K562 (cell line): ENCODE data around the gene CCDC47. TPM values are rescaled to one million over a fixed set of nuclear protein-coding genes. Genes with fewer than 3 reads are reported as not detected.

ENCODE experiments used
- ATAC-seq: fragments of 200-7000 bp; cut with Tn5 transposase; 3 replicates; pipeline ENCODE4 v1.9.1; 2020; ENCODE audit warnings: moderate library complexity
- BruUV-seq: library from RNA; stranded (reverse); fragments of 400-500 nt; replicated peaks from 2 replicates; lab custom pipeline; 2021; lab: Mats Ljungman, UMichigan
- CTCF ChIA-PET: fragments of 300-600 bp; formaldehyde crosslinking; extraction: SDS; loops from one replicate; lab custom pipeline; 2021; ENCODE audit warnings: low intra/inter-chr PET ratio; lab: Yijun Ruan, JAX
- POLR2A ChIA-PET: fragments of 300-600, 350-650 bp; sonication (Branson Sonifier 250); formaldehyde crosslinking; extraction: SDS; loops from one replicate; lab custom pipeline; 2021; ENCODE audit warnings: antibody characterized with exemption, inconsistent platforms; lab: Yijun Ruan, JAX
- DNase-seq, 4 experiments: peaks; one replicate each; pipeline versions ENCODE4 v3.0.0 to v3.0.0-alpha.2; 2011 to 2018; ENCODE audit warnings: low spot score in 3 of 4, mixed read lengths in 3 of 4; ENCODE audit errors: extremely low read depth in 1 of 4
- FAIRE-seq: peaks from 2 replicates; lab custom pipeline; 2011; peaks lifted over from hg19 to GRCh38; lab: Jason Lieb, UNC
- H2AFZ ChIP-seq: 2 replicates; pipeline ENCODE4 v1.6.0; 2011; ENCODE audit warnings: low read depth, low read length, control low read depth, inconsistent platforms
- H3K27ac ChIP-seq: fragments of 200-600 bp; 3 replicates; pipeline ENCODE4 v1.8.0; 2011; ENCODE audit warnings: low read depth, mild to moderate bottlenecking, control low read depth, inconsistent platforms, low read length, moderate library complexity, mixed read lengths; ENCODE audit errors: extremely low read depth
- H3K27me3 ChIP-seq, 2 experiments: fragments of 300-600 bp in 1 of 2; 2 replicates in 1 of 2; 3 replicates in 1 of 2; pipeline versions ENCODE4 v1.6.0 to v1.8.0; 2011; ENCODE audit warnings: inconsistent platforms in 2 of 2, low read length in 2 of 2, mild to moderate bottlenecking in 1 of 2, mixed read lengths in 1 of 2, moderate library complexity in 1 of 2; ENCODE audit not compliant: control insufficient read depth in 2 of 2, insufficient read depth in 2 of 2
- H3K36me3 ChIP-seq: fragments of 300-600 bp; 3 replicates; pipeline ENCODE4 v1.8.0; 2011; ENCODE audit warnings: mild to moderate bottlenecking, low read length, inconsistent platforms; ENCODE audit not compliant: control insufficient read depth, insufficient read depth
- H3K4me1 ChIP-seq, 2 experiments: fragments of 200-600 bp in 1 of 2; replicated peaks in 1 of 2; 2 replicates in 1 of 2; 3 replicates in 1 of 2; pipeline versions ENCODE4 v1.5.1 to v1.8.0; 2011; ENCODE audit warnings: inconsistent platforms in 2 of 2, low read length in 2 of 2, mild to moderate bottlenecking in 1 of 2, mixed read lengths in 1 of 2, moderate library complexity in 1 of 2; ENCODE audit not compliant: control insufficient read depth in 2 of 2, insufficient read depth in 2 of 2
- H3K4me2 ChIP-seq: 2 replicates; pipeline ENCODE4 v1.6.1; 2011; ENCODE audit warnings: low read length, control low read depth, inconsistent platforms, mixed read lengths; ENCODE audit not compliant: insufficient read depth
- H3K4me3 ChIP-seq: fragments of 200-600 bp; sonication (generic), shearing (Covaris generic); 2 replicates; pipeline ENCODE4 v1.5.1; 2016; ENCODE audit warnings: control low read depth, inconsistent platforms
- H3K79me2 ChIP-seq: fragments of 200-600 bp; 3 replicates; pipeline ENCODE4 v1.8.0; 2011; ENCODE audit warnings: low read length, inconsistent platforms; ENCODE audit not compliant: control insufficient read depth, insufficient read depth
- H3K9ac ChIP-seq, 2 experiments: 2 replicates each; pipeline versions ENCODE4 v1.6.0 to v1.6.1; 2011; ENCODE audit warnings: low read depth in 2 of 2, low read length in 2 of 2, control low read depth in 1 of 2, inconsistent platforms in 1 of 2, mild to moderate bottlenecking in 1 of 2, mixed read lengths in 1 of 2; ENCODE audit not compliant: insufficient read depth in 1 of 2
- H3K9me1 ChIP-seq: one replicate; pipeline ENCODE4 v1.6.0; 2011; ENCODE audit warnings: inconsistent platforms, mild to moderate bottlenecking, low read length, moderate library complexity; ENCODE audit not compliant: control insufficient read depth, insufficient read depth
- H3K9me3 ChIP-seq: replicated peaks from 2 replicates; pipeline ENCODE4 v1.5.1; 2011; ENCODE audit warnings: low read depth, low read length, inconsistent platforms; ENCODE audit not compliant: control insufficient read depth, insufficient read depth
- H4K20me1 ChIP-seq: replicated peaks from 2 replicates; pipeline ENCODE4 v1.6.1; 2011; ENCODE audit warnings: low read length, inconsistent platforms, mixed read lengths; ENCODE audit not compliant: control insufficient read depth, insufficient read depth
- CBFA2T3 ChIP-seq: fragments of 450-650 bp; IDR thresholded peaks from 2 replicates; pipeline ENCODE4 v1.6.1; 2017
- ERF ChIP-seq: fragments of 450-650 bp; formaldehyde crosslinking; IDR thresholded peaks from 2 replicates; pipeline ENCODE4 v1.4.0; 2020; ENCODE audit warnings: mild to moderate bottlenecking, mixed read lengths
- FOSL1 ChIP-seq: fragments of 200-800 bp; sonication (Bioruptor generic); conservative IDR thresholded peaks from 2 replicates; pipeline ENCODE4 v1.6.1; 2016; ENCODE audit warnings: missing genetic modification characterization, missing compliant biosample characterization
- FOXA1 ChIP-seq: fragments of 450-650 bp; IDR thresholded peaks from 2 replicates; pipeline ENCODE4 v1.6.1; 2016; ENCODE audit warnings: mild to moderate bottlenecking, borderline replicate concordance
- HDAC2 ChIP-seq: fragments of 450-650 bp; IDR thresholded peaks from 2 replicates; pipeline ENCODE4 v1.6.1; 2016; ENCODE audit warnings: mild to moderate bottlenecking
- KDM1A ChIP-seq, 2 experiments: fragments of 450-650 bp; IDR thresholded peaks; 2 replicates each; pipeline ENCODE4 v1.6.1; 2016; ENCODE audit warnings: mild to moderate bottlenecking in 2 of 2
- NFIC ChIP-seq: fragments of 450-650 bp; IDR thresholded peaks from 2 replicates; pipeline ENCODE4 v1.6.1; 2017; ENCODE audit warnings: mild to moderate bottlenecking, inconsistent platforms
- RBM25 ChIP-seq: fragments of 200-400 bp; formaldehyde crosslinking; IDR thresholded peaks from 2 replicates; pipeline ENCODE4 v1.6.1; 2018; ENCODE audit warnings: low read length, low read depth, moderate library complexity; ENCODE audit not compliant: severe bottlenecking
- RCOR1 ChIP-seq, 2 experiments: IDR thresholded peaks; 2 replicates each; pipeline ENCODE4 v1.6.1; 2012; ENCODE audit warnings: low read depth in 2 of 2, low read length in 2 of 2, borderline replicate concordance in 1 of 2, improper control_type of control experiment in 1 of 2
- SMAD1 ChIP-seq: fragments of 150-350 bp; IDR thresholded peaks from 2 replicates; pipeline ENCODE4 v1.6.1; 2014; ENCODE audit warnings: low read length, low read depth; ENCODE audit not compliant: partially characterized antibody
- TAF1 ChIP-seq: IDR thresholded peaks from 2 replicates; pipeline ENCODE4 v1.6.1; 2011; ENCODE audit warnings: mild to moderate bottlenecking, low read length, moderate library complexity; ENCODE audit not compliant: insufficient read depth, control insufficient read depth, severe bottlenecking; ENCODE audit errors: extremely low read depth
- TCFL5 ChIP-seq: fragments of 250-450 bp; sonication (Bioruptor Pico); conservative IDR thresholded peaks from 2 replicates; pipeline ENCODE4 v1.6.1; 2021; ENCODE audit warnings: mild to moderate bottlenecking, moderate library complexity, matching md5 sums
- ZNF41 ChIP-seq: fragments of 250-450 bp; sonication (Bioruptor Pico); conservative IDR thresholded peaks from 2 replicates; pipeline ENCODE4 v1.4.0; 2020; ENCODE audit warnings: mild to moderate bottlenecking
- ZNF561 ChIP-seq: fragments of 450-650 bp; formaldehyde crosslinking; conservative IDR thresholded peaks from 2 replicates; pipeline ENCODE4 v1.4.0; 2020; ENCODE audit warnings: mild to moderate bottlenecking, moderate library complexity
- ZNF644 ChIP-seq: fragments of 200-800 bp; sonication (Bioruptor generic); IDR thresholded peaks from 2 replicates; pipeline ENCODE4 v1.6.1; 2016; ENCODE audit warnings: low read depth, missing genetic modification characterization, missing compliant biosample characterization
- WGBS: fragments of 100-300 bp; shearing (Covaris generic); methylation state at CpG from one replicate; pipeline ENCODE4 v1.1.6; 2016; ENCODE audit warnings: low coverage, mixed read lengths; ENCODE audit not compliant: insufficient coverage; ENCODE audit errors: missing lambda C conversion rate; 5-methylcytosine and 5-hydroxymethylcytosine counted together
- in situ Hi-C: fragments of 300-500 bp; cut with MboI; formaldehyde crosslinking; loops from 4 replicates; pipeline ENCODE4 v1.15.0; 2018; ENCODE audit warnings: inconsistent platforms, mixed read lengths
- intact Hi-C: fragments of 100-400 bp; cut with micrococcal nuclease; formaldehyde crosslinking; loops from 2 replicates; pipeline ENCODE4 v1.14.2; 2022
- polyA plus RNA-seq, 8 experiments: library from polyadenylated mRNA; depleted of rRNA in 4 of 8; stranded (reverse) in 5 of 8; unstranded in 3 of 8; fragments of >200 nt; fragmentation: Nextera tagmentation in 2 of 8; fragmentation: Illumina TruSeq in 1 of 8; extraction: Ambion mirVana in 2 of 8; extraction: Trizol in 1 of 8; gene quantifications; 2 replicates each; pipeline versions ENCODE4 v1.2.1 to v1.2.3, GENCODE V29; 2011 to 2014; ENCODE audit warnings: inconsistent platforms in 1 of 8, missing spikeins in 1 of 8
- total RNA-seq, 7 experiments: library from RNA; depleted of rRNA in 6 of 7; stranded (reverse); fragments of >200 nt in 6 of 7; fragmentation: Illumina TruSeq in 2 of 7; extraction: Trizol in 2 of 7; gene quantifications; 2 replicates each; pipeline versions ENCODE4 v1.2.1 to v1.2.3, GENCODE V29; 2011 to 2021; ENCODE audit warnings: low replicate concordance in 1 of 7
- TF ChIP-seq, protein P1 (sequence below): sonication (generic); IDR thresholded peaks from 2 replicates; pipeline ENCODE4 v1.6.1; 2016
- TF ChIP-seq, protein P2 (sequence below): sonication (generic); formaldehyde crosslinking; IDR thresholded peaks from 2 replicates; pipeline ENCODE4 v1.8.0; 2023; ENCODE audit warnings: mild to moderate bottlenecking, missing genetic modification reagents

Gene CCDC47
- total and polyA plus RNA-seq, 9 of the 15 experiments (the other 6 are each of a cell fraction or from before 2014, with no cell fraction given) = 15.5 to 162 (median 122) TPM

DNA sequence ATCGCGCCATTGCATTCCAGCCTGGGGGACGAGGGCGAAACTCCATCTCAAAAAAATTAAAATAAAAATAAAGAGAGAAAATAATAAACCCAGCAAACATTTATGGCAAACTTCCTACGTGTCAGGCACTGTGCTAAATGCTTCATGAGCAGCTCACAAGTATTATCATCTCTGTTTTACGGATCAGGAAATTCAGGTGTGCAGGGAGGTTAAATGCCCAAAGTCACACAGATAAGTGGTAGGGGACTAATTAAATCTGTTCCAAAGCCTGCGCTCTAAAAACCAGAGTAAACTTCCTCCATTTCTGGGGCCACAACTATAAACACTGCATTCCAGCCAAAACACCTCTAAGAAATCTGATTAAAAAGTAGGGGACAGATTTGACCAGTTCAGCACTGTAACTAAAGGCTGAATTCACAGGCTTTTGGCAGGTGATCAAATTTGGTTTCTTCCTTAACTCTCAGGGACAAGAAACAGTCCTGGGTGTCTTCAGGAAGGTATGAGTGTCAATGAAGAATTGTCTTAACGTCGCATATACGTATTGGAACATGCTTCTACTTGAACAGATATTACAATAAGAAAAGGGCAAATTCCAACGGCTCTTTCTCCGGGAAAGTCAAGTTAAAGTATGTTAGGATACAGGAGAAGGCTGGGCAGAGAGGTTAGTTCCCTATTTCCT lies 32.8 kb downstream of the CCDC47 start (continued):
- TF ChIP-seq FOSL1 (tag) (no peak), RCOR1 (IDR thresholded peaks at IDR 0.05; ENCODE audit: borderline replicate concordance in 1 of 2, low read depth in 2 of 2, low read length in 2 of 2) (peak in 1 of 2 experiments; percentile 51; a peak in 2 of 4 replicates), SMAD1 (peak; percentile 14), HDAC2 (peak; percentile 42; the same call in 1 of the 2 replicates), ZNF644 (tag) (no peak), KDM1A (IDR thresholded peaks at IDR 0.05) (peak; percentile 37 to 79), NFIC (peak; percentile 42; the same call in 1 of the 2 replicates)
- TF ChIP-seq, protein P1, sequence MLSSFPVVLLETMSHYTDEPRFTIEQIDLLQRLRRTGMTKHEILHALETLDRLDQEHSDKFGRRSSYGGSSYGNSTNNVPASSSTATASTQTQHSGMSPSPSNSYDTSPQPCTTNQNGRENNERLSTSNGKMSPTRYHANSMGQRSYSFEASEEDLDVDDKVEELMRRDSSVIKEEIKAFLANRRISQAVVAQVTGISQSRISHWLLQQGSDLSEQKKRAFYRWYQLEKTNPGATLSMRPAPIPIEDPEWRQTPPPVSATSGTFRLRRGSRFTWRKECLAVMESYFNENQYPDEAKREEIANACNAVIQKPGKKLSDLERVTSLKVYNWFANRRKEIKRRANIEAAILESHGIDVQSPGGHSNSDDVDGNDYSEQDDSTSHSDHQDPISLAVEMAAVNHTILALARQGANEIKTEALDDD = peak; percentile 64; the same call in 1 of the 2 replicates

DNA sequence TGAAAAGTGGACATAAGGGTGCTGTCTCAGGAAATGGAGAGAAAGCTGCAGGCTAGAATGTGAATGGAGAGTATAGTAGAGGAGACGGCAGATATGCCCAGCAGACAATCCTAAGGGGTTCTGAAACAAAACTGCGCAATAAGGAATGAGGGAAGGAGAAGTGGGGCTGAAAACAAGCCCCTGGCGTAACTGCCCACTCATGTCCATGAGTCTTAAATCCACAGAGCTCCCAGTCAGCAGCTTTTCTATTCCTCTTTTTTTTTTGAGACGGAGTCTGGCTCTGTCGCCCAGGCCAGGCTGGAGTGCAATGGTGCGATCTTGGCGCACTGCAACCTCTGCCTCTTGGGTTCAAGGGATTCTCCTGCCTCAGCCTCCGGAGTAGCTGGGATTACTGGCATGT lies 37.7 kb downstream of the CCDC47 start:
- Histone ChIP-seq H4K20me1 (no peaks in the 10 kb centered on the region), H3K36me3 (peaks cover 3% of the 10 kb centered on the region; the same call in 1 of the 3 replicates), H3K4me1 (peaks cover 3 to 7% of the 10 kb centered on the region in 2 experiments; a peak in 3 of 5 replicates), H2AFZ (no peak overlapping the region), H3K9me1 (no peaks in the 10 kb centered on the region), H3K79me2 (peaks cover 7% of the 10 kb centered on the region), H3K4me3 (no peak overlapping the region), H3K27me3 (no peaks in the 10 kb centered on the region), H3K9ac (no peak overlapping the region), H3K4me2 (no peak overlapping the region), H3K9me3 (no peaks in the 10 kb centered on the region), H3K27ac (no peak overlapping the region)
- ATAC-seq = no peak
- in situ Hi-C loops (no loop called here), intact Hi-C loops (no loop called here)
- DNase-seq = no peak
- CTCF ChIA-PET = no interaction called here
- 93% methylated on average over 8 of the region's 8 CpGs for WGBS
- BruUV-seq = no TSS peak
- POLR2A ChIA-PET = interaction anchor here (1.4 to 1.6 kb wide), 2 partner anchors 14 to 38 kb away, joined by 3 to 5 read pairs; partner anchors contain the start of gene CCDC47
- no peak for FAIRE-seq
- TF ChIP-seq ZNF561 (CRISPR knock-in tag) (no peak), RBM25 (no peak), FOXA1 (no peak), TAF1 (no peak), ZNF41 (CRISPR knock-in tag) (no peak), ERF (CRISPR knock-in tag) (no peak), CBFA2T3 (no peak), TCFL5 (CRISPR knock-in tag) (no peak)
- TF ChIP-seq, protein P2, sequence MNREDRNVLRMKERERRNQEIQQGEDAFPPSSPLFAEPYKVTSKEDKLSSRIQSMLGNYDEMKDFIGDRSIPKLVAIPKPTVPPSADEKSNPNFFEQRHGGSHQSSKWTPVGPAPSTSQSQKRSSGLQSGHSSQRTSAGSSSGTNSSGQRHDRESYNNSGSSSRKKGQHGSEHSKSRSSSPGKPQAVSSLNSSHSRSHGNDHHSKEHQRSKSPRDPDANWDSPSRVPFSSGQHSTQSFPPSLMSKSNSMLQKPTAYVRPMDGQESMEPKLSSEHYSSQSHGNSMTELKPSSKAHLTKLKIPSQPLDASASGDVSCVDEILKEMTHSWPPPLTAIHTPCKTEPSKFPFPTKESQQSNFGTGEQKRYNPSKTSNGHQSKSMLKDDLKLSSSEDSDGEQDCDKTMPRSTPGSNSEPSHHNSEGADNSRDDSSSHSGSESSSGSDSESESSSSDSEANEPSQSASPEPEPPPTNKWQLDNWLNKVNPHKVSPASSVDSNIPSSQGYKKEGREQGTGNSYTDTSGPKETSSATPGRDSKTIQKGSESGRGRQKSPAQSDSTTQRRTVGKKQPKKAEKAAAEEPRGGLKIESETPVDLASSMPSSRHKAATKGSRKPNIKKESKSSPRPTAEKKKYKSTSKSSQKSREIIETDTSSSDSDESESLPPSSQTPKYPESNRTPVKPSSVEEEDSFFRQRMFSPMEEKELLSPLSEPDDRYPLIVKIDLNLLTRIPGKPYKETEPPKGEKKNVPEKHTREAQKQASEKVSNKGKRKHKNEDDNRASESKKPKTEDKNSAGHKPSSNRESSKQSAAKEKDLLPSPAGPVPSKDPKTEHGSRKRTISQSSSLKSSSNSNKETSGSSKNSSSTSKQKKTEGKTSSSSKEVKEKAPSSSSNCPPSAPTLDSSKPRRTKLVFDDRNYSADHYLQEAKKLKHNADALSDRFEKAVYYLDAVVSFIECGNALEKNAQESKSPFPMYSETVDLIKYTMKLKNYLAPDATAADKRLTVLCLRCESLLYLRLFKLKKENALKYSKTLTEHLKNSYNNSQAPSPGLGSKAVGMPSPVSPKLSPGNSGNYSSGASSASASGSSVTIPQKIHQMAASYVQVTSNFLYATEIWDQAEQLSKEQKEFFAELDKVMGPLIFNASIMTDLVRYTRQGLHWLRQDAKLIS (CRISPR knock-in tag) = no peak
